GM18511 (cell line): ENCODE results near the gene RERE.

ENCODE experiments used
- ATAC-seq: cut with Tn5 transposase; IDR thresholded peaks from one replicate; pipeline ENCODE4 v1.9.1; 2021; ENCODE audit warnings: mild to moderate bottlenecking, moderate library complexity; ENCODE audit not compliant: unreplicated experiment

RERE gene

DNA sequence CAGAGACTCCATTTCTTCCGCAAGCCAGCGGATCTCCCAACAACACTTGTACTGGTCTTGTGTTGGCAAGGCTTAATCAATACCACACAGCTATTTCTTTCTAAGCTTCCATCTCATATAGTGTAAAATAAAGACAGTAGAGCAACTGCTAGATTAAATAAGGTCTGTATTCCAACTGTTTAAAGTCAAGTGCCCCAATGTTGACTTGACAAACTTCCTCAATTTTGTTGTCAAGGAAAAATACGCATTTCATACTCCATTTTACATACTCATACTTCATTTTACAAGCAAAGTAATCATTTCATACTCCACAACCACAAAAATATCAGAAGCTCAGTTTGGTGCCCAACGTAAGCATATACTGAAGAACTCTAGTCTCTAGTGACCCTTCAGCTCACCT lies 143.0 kb downstream of the RERE start:
- ATAC-seq: no peak

DNA sequence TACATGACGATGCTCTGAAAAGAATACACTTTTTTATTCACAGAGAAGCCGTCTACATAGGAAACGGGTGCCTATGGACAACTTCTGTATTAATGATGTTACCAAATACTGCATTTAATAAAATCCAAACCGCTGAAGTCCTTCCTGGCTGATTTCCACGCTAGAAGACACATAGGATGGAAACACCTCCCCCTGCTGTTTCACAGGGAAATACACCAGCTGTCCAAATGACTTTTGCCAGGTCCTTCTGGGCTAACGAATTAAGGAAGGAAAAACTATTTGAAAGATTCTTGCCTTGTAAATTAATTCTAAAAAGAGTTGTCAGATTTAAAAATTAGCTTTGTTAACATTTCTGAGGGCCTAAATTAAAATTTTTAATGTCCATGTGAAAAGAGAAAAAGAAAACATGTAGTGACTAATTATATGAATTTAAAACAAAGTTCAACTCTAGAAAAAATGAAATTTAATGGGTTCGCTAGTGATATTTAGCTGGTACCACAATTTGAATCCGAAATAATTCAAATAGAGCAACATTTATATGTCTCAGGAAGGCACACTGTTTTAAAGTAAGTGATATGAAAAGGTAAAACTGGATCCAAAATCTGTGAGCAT lies 146.0 kb downstream of the RERE start:
- ATAC-seq: no peak

DNA sequence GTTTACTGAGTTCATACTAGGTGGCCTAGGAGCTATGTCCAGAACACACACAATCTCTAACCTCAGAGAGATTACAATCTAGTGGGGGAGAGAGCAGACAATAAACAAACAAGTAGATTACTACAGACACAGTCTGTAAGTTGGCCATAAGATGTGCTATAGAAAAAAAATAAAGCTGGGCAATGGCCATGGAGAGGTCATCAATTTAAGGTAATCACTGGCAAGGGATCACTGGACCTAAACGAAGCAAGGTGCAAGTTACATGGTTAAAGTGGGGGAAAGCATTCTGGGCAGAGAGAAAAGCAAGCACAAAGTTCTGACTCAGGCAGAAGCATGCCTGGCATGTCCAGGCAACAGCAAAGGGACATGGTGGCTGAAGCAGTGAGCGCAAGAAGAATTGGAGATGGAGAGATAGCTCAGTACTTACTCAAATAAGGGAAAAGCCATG lies 147.0 kb downstream of the RERE start:
- no peak for ATAC-seq

DNA sequence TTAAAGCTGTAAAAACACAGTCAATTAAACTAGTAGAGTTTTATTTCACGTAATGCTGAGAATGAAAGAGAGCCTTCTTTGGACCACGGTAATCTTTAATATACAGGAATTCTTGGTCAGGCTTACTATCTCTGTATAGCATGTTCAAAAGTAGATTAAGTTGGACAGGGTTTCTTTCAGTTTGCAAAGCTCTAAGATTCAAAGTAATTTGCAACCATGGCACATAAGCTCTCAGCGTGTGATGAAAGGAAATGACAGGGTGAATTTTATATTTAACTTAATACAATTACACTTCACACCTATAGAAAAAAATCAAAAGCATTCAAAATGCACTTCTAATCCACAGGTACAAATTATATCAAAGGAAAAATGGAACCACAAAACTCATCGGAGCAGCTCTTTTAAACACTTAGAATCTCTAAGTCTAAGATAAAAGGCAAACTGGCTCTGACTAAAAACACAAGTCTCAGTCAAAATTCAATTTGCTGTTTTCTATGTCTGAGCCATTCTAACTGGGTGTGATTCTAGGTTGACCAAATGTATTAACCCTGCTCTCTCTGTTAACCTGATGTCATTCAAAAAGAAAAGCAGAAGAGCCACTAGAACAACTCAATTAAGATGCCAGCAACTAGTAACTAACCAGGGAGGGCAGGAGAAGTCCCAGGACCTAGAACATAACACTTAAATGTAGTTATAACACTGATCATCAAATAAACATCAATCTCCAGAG lies 147.7 kb downstream of the RERE start:
- no peak for ATAC-seq

DNA sequence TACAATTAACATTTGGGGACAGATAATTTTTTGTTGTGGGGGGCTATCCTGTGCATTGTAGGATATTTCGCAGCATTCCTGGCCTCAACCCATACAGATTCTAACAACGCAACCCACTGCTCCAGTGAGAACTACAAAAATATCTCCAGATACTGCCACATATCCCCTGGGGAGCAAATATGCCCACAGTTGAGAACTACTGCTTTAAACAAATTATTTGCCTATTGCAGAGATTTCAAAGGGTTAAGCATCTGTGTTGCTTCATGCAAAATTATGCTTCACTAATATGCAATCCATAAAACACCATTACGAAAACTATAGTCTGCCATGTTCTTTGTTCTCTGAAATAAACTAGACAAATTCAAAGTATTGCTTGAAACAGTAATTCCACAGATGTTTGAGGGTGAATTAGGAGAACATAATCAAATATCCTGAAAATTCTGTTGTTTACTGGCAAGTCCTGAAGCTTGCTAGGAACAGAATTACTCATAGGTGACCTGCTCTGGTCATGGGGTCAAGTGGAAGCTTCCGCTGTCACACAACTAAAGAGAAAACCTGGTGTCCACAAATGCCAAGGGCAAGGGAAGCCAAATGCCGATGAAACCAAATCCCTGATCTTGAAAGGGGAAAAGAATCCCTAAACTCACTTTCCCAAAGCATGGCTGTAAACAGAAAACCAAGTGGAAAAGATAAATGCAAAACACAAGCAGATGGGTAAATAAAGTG lies 149.4 kb downstream of the RERE start:
- ATAC-seq: no peak

DNA sequence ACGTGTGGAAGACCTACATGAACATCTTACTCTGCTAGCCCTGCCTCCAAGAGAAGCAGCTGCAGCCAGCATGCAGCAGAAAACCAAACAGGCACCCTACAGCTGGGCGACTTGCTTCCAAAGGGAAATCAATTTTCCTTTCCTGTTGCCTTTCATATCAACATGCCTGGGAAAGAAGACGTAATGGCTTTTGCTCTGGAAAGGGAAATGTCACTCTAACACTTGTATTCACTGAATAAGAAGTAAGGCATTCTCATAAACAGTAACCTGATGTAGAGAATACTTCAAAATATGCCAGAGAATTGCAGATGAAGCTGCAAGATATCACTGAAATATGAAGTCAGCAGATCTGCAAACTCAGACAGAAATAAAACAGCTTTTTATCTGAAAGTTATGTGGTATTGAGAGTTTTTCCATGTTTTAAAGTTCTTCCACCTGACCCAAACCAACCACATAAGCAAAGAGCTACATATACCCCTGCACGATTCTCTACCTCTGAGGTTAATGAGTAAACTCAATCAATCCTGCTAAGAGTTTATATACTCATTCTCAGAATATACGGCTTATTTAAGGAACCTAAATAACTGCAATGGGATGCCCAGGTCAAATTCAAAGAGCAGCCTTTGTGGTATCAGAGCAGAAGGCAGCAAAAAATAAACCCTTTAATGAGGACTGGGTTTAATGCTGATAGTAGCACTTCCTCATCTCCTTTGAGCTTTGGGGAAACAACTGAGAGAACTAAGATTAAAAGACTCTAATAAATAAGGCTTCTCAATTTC lies 150.9 kb downstream of the RERE start:
- no peak for ATAC-seq

DNA sequence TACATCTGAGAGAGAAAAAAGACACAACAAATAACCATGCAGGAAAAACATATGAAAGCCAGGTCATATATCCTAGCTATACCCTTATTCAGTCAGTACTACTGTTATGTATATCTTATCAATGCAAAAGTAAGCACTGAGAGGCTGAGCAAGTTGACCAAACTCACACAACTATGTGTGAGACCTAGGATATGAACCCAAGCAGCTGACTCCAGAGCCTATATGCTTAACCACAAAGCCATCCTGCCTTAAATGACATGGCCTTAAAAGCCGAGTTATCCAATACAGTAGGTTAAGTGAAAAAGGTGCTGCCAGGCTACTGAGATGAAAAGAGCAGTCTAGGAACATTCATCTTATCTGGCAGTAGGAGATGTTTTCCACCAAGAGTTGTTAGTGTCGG lies 151.6 kb downstream of the RERE start:
- no peak for ATAC-seq

DNA sequence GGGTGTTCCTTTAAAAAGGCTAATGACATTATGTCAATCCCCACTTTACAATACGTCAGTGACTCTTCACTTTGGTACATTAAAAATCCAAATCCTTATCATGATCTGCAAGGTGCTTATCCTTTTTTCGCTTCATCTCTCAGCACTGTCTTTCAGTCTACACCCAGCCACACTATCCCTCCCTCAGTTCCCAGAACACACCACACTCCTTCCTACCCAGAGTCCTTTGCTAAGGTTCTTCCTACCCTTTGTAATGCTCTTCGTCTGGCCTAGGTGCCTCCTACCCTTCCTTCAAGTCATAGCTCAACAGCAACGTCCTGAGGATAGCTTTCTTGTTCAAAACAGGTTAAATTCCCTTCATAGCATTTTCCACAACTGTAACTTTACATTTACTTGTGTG lies 152.6 kb downstream of the RERE start:
- no peak for ATAC-seq

DNA sequence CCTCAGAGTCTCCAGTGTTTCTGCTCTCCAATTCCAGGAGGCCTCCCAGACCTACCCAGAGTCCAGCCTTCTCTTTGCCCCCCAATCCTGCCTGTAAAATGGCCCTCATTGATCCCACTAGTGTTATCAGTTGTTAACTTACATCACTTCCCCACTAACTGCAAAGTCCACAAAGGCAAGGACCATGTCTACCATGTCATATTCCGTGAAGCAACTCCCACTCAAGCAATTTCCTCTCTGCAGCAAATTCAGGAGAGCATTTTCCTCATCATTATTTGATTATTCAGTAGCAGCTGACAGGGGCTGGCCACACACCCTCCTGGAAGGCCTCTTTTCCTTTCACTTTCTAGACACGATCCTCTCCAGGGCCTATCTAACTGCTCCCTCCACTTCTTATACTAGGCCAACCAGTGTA lies 153.5 kb downstream of the RERE start:
- no peak for ATAC-seq

DNA sequence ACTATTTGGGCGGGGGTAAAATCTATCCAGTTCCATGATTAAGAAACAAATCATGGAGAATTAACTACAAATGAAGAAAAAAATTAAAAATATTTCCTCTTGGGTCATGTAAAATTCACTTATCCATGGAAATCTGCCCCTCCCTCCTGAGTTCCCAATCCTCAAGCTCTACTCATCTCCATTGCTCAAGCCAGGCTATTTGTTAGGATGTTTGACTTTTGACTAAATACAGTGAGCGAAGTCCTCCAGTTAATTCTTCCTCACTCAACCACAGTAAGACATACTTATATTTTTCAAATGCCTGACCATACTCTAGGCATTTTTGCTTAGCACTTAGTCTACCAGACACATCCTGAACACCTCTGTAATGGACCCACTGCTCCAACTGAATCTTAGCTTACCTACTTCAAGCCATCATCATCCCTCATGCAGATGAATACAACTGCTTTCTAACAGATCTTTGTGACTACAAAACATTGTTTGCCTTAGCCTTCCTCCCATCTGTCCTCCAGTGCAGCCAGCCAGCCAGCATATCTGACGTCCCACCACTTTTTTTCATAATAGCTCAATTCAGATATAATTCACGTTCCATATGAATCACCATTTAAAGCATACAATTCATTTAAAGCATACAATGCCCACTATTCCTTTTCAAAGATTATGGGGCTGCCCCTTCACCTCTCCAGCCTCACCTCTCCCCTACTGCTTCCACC lies 154.2 kb downstream of the RERE start:
- ATAC-seq: no peak

DNA sequence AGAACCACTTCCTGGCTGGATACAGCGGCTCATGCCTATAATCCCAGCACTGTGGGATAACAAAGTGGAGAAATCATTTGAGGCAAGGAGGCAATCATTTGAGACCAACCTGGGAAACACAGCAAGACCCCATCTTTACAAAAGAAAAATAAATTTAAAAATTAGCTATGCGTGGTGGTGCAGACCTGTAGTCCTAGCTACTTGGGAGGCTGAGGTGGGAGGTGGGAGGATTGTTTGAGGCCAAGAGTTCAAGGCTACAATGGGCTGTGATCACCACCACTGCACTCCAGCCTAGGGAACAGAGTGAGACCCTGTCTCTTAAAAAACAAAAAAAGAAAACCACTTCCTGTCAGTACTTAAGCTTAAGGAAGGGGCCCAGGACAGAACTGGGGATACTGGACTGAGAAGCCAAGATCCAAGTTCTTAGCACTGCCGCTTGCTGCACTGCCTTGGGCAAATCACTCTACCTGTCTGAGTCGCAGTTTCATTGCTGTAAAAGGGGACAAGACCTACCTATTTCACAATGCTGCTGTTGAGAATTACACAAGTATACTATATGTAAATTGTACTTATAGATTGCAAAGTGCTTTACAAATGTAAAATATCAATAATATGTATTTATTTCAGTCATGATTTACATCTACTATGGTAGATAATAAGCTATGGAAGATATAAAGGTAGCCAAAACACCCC lies 154.9 kb downstream of the RERE start:
- no peak for ATAC-seq

DNA sequence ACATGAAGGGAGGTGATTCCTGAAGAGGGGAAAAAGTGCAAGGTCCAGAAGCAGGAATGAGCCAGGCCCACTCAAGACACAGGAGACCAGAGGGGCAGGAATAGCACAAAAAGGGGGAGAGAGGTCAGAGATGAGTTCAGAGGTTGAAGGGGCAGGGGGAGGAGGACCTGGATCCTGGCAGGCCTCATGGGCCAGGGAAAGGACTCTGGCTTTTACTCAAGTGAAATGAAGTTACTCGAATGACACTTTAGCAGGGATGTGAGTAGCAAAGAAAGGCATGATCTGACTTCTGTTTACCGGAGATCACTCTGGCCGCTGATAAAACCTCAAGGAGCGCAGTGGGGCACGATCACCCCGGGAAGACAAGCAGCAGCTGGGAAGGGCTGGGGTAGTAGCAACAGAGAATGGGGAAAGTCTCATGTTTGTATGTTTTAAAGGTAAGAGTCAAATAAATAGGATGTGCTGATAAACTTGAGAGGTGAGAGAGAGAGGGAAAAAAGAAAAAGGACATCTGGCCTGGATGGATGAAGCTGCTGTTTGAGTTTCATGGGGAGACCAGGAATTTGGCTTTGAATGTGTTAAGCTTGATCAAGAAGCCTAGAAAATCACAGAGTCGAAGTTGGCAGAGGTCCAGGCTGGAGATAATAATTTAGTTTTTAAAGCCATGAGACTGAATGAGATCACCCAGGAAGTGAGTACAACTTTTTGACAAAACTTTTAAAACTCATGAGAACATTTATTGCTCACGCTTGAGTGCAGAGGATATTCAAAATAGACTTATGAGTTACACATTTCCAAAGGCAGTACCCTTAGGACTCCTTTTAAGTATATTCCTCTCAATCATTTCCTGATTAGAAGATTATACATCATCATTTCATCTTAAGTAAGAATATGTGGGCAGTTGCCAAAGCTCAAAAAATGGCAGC lies 156.0 kb downstream of the RERE start:
- no peak for ATAC-seq

DNA sequence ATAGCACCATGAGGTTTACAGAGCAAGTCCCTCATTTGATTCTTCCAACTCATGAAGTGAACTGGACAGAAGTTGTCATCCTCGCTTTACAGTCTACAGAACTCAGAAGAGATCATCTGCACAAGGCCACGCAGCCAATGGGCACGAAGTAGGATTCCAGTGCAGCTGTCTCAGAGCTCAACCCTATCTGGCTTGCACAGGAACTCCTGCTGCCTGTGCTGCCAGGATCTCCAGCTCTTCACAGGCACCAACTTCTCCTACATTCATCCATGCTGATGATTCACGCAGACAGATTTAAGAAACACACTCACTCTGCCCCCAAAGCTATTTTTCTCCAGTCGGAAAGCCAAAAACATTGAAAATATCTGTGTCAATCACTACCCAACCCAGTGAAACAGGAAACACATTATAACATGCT lies 157.0 kb downstream of the RERE start:
- ATAC-seq: no peak

DNA sequence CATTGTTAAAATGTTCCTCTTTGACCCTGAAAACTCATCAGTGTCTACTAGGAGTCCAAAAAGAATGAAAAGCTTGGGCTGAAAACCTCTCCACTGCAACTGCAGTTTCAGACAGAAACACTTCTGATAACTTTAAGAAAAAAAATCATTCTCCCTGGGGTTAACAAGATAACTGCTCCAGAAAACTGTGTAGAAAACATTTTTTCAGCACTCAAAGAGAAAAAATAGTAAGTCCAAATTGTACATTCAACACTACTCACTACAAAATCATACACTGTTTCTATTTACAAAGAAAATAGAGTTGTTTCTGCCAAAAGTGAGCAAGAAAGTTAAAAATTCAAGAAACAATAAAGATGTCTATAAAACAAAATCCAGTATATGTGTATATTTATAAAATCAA lies 157.8 kb downstream of the RERE start:
- no peak for ATAC-seq

DNA sequence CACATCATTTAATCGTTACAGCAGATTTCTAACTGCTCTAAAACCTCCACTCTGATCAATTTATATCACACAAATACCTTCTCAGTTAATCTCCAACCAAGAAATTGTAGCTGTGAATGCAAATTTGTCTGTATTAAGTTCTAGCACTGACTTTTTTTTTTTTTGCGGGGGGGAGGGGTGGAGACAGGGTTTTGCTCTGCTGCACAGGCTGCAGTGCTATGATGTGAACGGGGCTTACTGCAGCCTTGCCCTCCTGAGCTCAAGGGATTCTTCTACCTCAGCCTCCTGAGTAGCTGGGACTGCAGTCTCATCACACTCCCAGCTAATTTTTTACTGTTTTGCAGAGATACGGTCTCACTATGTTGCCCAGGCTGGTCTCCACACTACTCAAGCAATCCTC lies 163.6 kb downstream of the RERE start:
- no peak for ATAC-seq

DNA sequence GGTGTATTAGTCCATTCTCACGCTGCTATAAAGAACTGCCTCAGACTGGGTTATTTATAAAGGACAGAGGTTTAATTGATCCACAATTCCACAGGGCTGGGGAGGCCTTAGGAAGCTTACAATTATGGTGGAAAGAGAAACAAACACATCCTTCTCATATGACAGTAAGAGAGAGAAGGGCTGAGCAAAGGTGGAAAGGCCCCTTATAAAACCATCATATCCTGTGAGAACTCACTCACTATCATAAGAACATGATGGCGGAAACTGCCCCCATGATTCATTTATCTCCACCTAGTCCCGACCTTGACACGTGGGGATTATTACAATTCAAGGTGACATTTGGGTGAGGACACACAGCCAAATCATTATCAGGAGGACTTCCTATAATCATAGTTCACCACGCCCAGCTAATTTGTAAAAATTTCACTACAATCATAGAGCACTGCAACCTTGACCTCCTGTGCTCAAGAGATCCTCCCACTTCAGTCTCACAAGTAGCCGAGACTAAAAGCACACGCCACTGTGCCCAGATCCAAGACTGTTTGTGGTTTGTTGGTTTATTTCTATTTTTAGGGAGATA lies 164.9 kb downstream of the RERE start:
- no peak for ATAC-seq

DNA sequence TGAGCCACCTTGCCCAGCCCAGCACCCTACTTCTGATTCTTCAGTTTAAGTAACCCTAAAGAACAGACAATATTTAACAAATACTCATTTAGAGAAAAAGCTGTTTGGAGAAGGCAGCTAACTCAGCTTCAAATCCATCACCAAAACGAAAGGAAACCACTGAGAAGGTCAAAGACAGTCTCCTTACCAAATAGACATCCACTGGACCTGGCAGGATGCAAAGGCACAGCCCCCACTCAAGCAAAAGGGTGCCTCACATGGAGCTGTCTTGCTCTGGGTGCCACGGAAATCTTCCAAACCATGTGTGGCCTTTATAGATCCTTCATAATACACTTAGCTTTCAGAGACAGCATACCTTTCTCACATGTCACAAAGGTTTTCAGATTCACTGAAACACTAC lies 165.5 kb downstream of the RERE start:
- no peak for ATAC-seq

DNA sequence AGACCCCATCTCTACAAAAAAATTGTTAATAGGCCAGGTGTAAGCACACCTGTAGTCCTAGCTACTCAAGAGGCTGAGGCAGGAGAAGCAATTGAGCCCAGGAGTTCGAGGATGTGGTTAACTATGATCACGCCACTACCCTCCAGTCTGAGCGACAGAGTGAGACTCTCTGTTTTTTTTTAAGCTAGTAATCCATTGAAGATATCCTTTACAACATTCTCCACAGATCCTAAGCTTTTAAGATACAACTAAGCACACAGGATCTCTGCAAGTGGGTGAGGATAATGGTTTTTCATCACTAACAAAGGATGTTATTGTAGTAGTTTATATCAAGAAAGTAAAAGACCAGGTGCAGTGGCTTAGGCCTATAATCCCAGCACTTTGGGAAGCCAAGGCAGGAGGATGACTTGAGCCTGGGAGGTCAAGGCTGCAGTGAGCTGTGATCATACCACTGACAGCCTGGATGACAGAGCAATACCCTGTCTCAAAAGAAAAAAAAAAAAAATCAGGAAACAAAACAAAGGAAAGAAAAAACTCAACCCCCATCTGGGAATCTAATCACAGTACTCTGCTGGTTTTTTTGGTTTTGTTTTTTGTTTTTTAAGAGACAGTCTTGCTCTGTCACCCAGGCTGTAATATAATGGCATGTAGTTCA lies 166.1 kb downstream of the RERE start:
- no peak for ATAC-seq
